ENCODE data around the gene SETD1A. TPM values are rescaled to one million over a fixed set of nuclear protein-coding genes. Genes with fewer than 3 reads are reported as not detected.

Gene SETD1A
- total and polyA plus RNA-seq, 4 donors: 4.4 to 19.7 (median 13.1) TPM

- DNase-seq (peak; percentile 93), ATAC-seq (ENCODE audit: low FRiP score) (peak; percentile 83)
- Histone ChIP-seq H3K36me3 (ENCODE audit: control insufficient read depth in 1 of 2, insufficient read depth in 2 of 2, low read length in 1 of 2) (peaks cover 0 to 3% of the 10 kb centered on the region in 2 donors), H3K4me1 (ENCODE audit: control insufficient read depth in 1 of 2, insufficient read depth in 2 of 2, low read length in 2 of 2) (no peaks in the 10 kb centered on the region), H3K27me3 (ENCODE audit: control insufficient read depth in 1 of 2, insufficient read depth in 2 of 2, low read length in 1 of 2) (no peaks in the 10 kb centered on the region), H3K27ac (ENCODE audit: low read depth in 1 of 2, low read length in 2 of 2) (peak within 1 kb of the TSS in 1 of 2 donors; percentile 22), H3K4me3 (ENCODE audit: low read length in 2 of 2) (peak within 1 kb of the TSS; percentile 73 to 78), H3K9me3 (ENCODE audit: control insufficient read depth, low read length) (no peaks in the 10 kb centered on the region)
- 1% methylated on average over 45 to 70 of the region's 70 CpGs for WGBS, 2 donors
- intact Hi-C loops (cut with DNase I): no loop called here
Measured at GRCh38 chr16:30948667-30949649, 8.6 kb upstream of the SETD1A start, which contains the start of gene ORAI3. Gene ORAI3, plus strand, starts transcription at chr16:30949068. Its CDS starts 222 bp downstream, at chr16:30949290.

GRCh38 chr16:30949650-30950515 lies 7.7 kb upstream of the SETD1A start:
- H3K4me1 ChIP-seq (ENCODE audit: control insufficient read depth in 1 of 2, insufficient read depth in 2 of 2, low read length in 2 of 2): no peaks in the 10 kb centered on the region
- intact Hi-C loops (cut with DNase I): loop anchor here in 1 of 2 donors (10.0 kb wide), 1 partner anchor 125 kb away; the partner anchor contains the start of genes ZNF646 and ZNF668
- DNase-seq: peak; percentile 88 to 93

GRCh38 chr16:30950516-30951065 lies 7.0 kb upstream of the SETD1A start:
- H3K9me3 ChIP-seq (ENCODE audit: control insufficient read depth, low read length): no peaks in the 10 kb centered on the region
- H3K4me3 ChIP-seq (ENCODE audit: low read length in 2 of 2): no peak overlapping the region
- ATAC-seq (ENCODE audit: low FRiP score): no peak
- no peak overlapping the region for H3K27ac ChIP-seq (ENCODE audit: low read depth in 1 of 2, low read length in 2 of 2)
- intact Hi-C loops (cut with DNase I): loop anchor here in 1 of 2 donors (10.0 kb wide), 1 partner anchor 124 kb away; the partner anchor contains the start of genes ZNF646 and ZNF668
- no peak for DNase-seq
- H3K27me3 ChIP-seq (ENCODE audit: control insufficient read depth in 1 of 2, insufficient read depth in 2 of 2, low read length in 1 of 2): no peaks in the 10 kb centered on the region
- no peaks in the 10 kb centered on the region for H3K4me1 ChIP-seq (ENCODE audit: control insufficient read depth in 1 of 2, insufficient read depth in 2 of 2, low read length in 2 of 2)
- 75 to 79% methylated on average over 8 of the region's 8 CpGs for WGBS, 2 donors
- H3K36me3 ChIP-seq (ENCODE audit: control insufficient read depth in 1 of 2, insufficient read depth in 2 of 2, low read length in 1 of 2): peaks cover 0 to 3% of the 10 kb centered on the region in 2 donors

More at GRCh38 chr16:30949650-30950515, 7.7 kb upstream of the SETD1A start:
- Histone ChIP-seq H3K4me3 (ENCODE audit: low read length in 2 of 2) (peak overlapping the region; percentile 73 to 78), H3K27me3 (ENCODE audit: control insufficient read depth in 1 of 2, insufficient read depth in 2 of 2, low read length in 1 of 2) (no peaks in the 10 kb centered on the region), H3K9me3 (ENCODE audit: control insufficient read depth, low read length) (no peaks in the 10 kb centered on the region), H3K36me3 (ENCODE audit: control insufficient read depth in 1 of 2, insufficient read depth in 2 of 2, low read length in 1 of 2) (peaks cover 0 to 3% of the 10 kb centered on the region in 2 donors), H3K27ac (ENCODE audit: low read depth in 1 of 2, low read length in 2 of 2) (peak overlapping the region in 1 of 2 donors; percentile 22)
- ATAC-seq (ENCODE audit: low FRiP score): peak; percentile 55
- WGBS, 2 donors: 11% methylated on average over 21 of the region's 21 CpGs

- Histone ChIP-seq H3K9me3 (ENCODE audit: control insufficient read depth, low read length) (no peaks in the 10 kb centered on the region), H3K4me3 (ENCODE audit: low read length in 2 of 2) (no peak overlapping the region), H3K4me1 (ENCODE audit: control insufficient read depth in 1 of 2, insufficient read depth in 2 of 2, low read length in 2 of 2) (no peaks in the 10 kb centered on the region), H3K27ac (ENCODE audit: low read depth in 1 of 2, low read length in 2 of 2) (peak overlapping the region in 1 of 2 donors; percentile 34), H3K27me3 (ENCODE audit: control insufficient read depth in 1 of 2, insufficient read depth in 2 of 2, low read length in 1 of 2) (no peaks in the 10 kb centered on the region), H3K36me3 (ENCODE audit: control insufficient read depth in 1 of 2, insufficient read depth in 2 of 2, low read length in 1 of 2) (peaks cover 0 to 3% of the 10 kb centered on the region in 2 donors)
- intact Hi-C loops (cut with DNase I): loop anchor here in 1 of 2 donors (10.0 kb wide), 1 partner anchor 124 kb away; the partner anchor contains the start of genes ZNF646 and ZNF668
- 7 to 10% methylated on average over 1 of the region's 1 CpG for WGBS, 2 donors
- ATAC-seq (ENCODE audit: low FRiP score) (no peak), DNase-seq (no peak)
Measured at GRCh38 chr16:30951193-30951592, 6.4 kb upstream of the SETD1A start.

- no peak overlapping the region for H3K4me3 ChIP-seq (ENCODE audit: low read length in 2 of 2)
- peaks cover 0 to 2% of the 10 kb centered on the region in 2 donors for H3K36me3 ChIP-seq (ENCODE audit: control insufficient read depth in 1 of 2, insufficient read depth in 2 of 2, low read length in 1 of 2)
- no peaks in the 10 kb centered on the region for H3K9me3 ChIP-seq (ENCODE audit: control insufficient read depth, low read length)
- 3 to 4% methylated on average over 3 of the region's 3 CpGs for WGBS, 2 donors
- H3K4me1 ChIP-seq (ENCODE audit: control insufficient read depth in 1 of 2, insufficient read depth in 2 of 2, low read length in 2 of 2): no peaks in the 10 kb centered on the region
- ATAC-seq (ENCODE audit: low FRiP score): no peak
- H3K27me3 ChIP-seq (ENCODE audit: control insufficient read depth in 1 of 2, insufficient read depth in 2 of 2, low read length in 1 of 2): no peaks in the 10 kb centered on the region
- H3K27ac ChIP-seq (ENCODE audit: low read depth in 1 of 2, low read length in 2 of 2): no peak overlapping the region
- intact Hi-C loops (cut with DNase I): loop anchor here in 1 of 2 donors (10.0 kb wide), 1 partner anchor 123 kb away; the partner anchor contains the start of genes ZNF646 and ZNF668
- DNase-seq: peak; percentile 88 to 92
Measured at GRCh38 chr16:30951750-30952149, 5.8 kb upstream of the SETD1A start.

DNA sequence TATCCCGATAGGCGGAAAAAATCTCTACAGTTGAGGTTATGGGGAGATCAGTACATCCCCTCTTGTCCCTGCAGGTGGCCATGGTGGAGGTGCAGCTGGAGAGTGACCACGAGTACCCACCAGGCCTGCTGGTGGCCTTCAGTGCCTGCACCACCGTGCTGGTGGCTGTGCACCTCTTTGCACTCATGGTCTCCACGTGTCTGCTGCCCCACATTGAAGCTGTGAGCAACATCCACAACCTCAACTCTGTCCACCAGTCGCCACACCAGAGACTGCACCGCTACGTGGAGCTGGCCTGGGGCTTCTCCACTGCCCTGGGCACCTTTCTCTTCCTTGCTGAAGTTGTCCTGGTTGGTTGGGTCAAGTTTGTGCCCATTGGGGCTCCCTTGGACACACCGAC lies 4.4 kb upstream of the SETD1A start:
- 78 to 83% methylated on average over 9 of the region's 9 CpGs for WGBS, 2 donors
- no peaks in the 10 kb centered on the region for H3K9me3 ChIP-seq (ENCODE audit: control insufficient read depth, low read length)
- no peak for ATAC-seq (ENCODE audit: low FRiP score)
- no peak overlapping the region for H3K4me3 ChIP-seq (ENCODE audit: low read length in 2 of 2)
- H3K27ac ChIP-seq (ENCODE audit: low read depth in 1 of 2, low read length in 2 of 2): no peak overlapping the region
- no peak for DNase-seq
- H3K27me3 ChIP-seq (ENCODE audit: control insufficient read depth in 1 of 2, insufficient read depth in 2 of 2, low read length in 1 of 2): no peaks in the 10 kb centered on the region
- intact Hi-C loops (cut with DNase I): loop anchor here in 1 of 2 donors (10.0 kb wide), 1 partner anchor 122 kb away; the partner anchor contains the start of genes ZNF646 and ZNF668
- no peaks in the 10 kb centered on the region for H3K36me3 ChIP-seq (ENCODE audit: control insufficient read depth in 1 of 2, insufficient read depth in 2 of 2, low read length in 1 of 2)
- no peaks in the 10 kb centered on the region for H3K4me1 ChIP-seq (ENCODE audit: control insufficient read depth in 1 of 2, insufficient read depth in 2 of 2, low read length in 2 of 2)

- no peaks in the 10 kb centered on the region for H3K9me3 ChIP-seq (ENCODE audit: control insufficient read depth, low read length)
- intact Hi-C loops (cut with DNase I): loop anchor here in 1 of 2 donors (10.0 kb wide), 1 partner anchor 121 kb away; the partner anchor contains the start of genes ZNF646 and ZNF668
- no peak overlapping the region for H3K4me3 ChIP-seq (ENCODE audit: low read length in 2 of 2)
- H3K27me3 ChIP-seq (ENCODE audit: control insufficient read depth in 1 of 2, insufficient read depth in 2 of 2, low read length in 1 of 2): no peaks in the 10 kb centered on the region
- WGBS, 2 donors: 22 to 24% methylated on average over 15 of the region's 15 CpGs
- no peak overlapping the region for H3K27ac ChIP-seq (ENCODE audit: low read depth in 1 of 2, low read length in 2 of 2)
- no peak for ATAC-seq (ENCODE audit: low FRiP score)
- no peaks in the 10 kb centered on the region for H3K4me1 ChIP-seq (ENCODE audit: control insufficient read depth in 1 of 2, insufficient read depth in 2 of 2, low read length in 2 of 2)
- H3K36me3 ChIP-seq (ENCODE audit: control insufficient read depth in 1 of 2, insufficient read depth in 2 of 2, low read length in 1 of 2): no peaks in the 10 kb centered on the region
- DNase-seq: peak; percentile 78 to 84
Measured at GRCh38 chr16:30953511-30954124, 3.9 kb upstream of the SETD1A start.
